ENCODE measurements around the gene METAP1D.

- TF ChIP-seq RAD21 (IDR thresholded peaks at IDR 0.05; ENCODE audit: low read depth) (no peak), CEBPB (IDR thresholded peaks at IDR 0.05) (no peak), EGR1 (IDR thresholded peaks at IDR 0.05) (no peak), YY1 (IDR thresholded peaks at IDR 0.05; ENCODE audit: low read depth) (no peak), NFIC (IDR thresholded peaks at IDR 0.05) (no peak), CREB1 (IDR thresholded peaks at IDR 0.05; ENCODE audit: low read depth) (no peak), EP300 (IDR thresholded peaks at IDR 0.05; ENCODE audit: borderline replicate concordance) (no peak), TAF1 (IDR thresholded peaks at IDR 0.05; ENCODE audit: low read depth) (no peak)
- TF ChIP-seq, protein P1, sequence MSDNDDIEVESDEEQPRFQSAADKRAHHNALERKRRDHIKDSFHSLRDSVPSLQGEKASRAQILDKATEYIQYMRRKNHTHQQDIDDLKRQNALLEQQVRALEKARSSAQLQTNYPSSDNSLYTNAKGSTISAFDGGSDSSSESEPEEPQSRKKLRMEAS (IDR thresholded peaks at IDR 0.05): no peak
- TF ChIP-seq, protein P2, sequence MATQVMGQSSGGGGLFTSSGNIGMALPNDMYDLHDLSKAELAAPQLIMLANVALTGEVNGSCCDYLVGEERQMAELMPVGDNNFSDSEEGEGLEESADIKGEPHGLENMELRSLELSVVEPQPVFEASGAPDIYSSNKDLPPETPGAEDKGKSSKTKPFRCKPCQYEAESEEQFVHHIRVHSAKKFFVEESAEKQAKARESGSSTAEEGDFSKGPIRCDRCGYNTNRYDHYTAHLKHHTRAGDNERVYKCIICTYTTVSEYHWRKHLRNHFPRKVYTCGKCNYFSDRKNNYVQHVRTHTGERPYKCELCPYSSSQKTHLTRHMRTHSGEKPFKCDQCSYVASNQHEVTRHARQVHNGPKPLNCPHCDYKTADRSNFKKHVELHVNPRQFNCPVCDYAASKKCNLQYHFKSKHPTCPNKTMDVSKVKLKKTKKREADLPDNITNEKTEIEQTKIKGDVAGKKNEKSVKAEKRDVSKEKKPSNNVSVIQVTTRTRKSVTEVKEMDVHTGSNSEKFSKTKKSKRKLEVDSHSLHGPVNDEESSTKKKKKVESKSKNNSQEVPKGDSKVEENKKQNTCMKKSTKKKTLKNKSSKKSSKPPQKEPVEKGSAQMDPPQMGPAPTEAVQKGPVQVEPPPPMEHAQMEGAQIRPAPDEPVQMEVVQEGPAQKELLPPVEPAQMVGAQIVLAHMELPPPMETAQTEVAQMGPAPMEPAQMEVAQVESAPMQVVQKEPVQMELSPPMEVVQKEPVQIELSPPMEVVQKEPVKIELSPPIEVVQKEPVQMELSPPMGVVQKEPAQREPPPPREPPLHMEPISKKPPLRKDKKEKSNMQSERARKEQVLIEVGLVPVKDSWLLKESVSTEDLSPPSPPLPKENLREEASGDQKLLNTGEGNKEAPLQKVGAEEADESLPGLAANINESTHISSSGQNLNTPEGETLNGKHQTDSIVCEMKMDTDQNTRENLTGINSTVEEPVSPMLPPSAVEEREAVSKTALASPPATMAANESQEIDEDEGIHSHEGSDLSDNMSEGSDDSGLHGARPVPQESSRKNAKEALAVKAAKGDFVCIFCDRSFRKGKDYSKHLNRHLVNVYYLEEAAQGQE (IDR thresholded peaks at IDR 0.05; ENCODE audit: low read depth): no peak
Measured at GRCh38 chr2:171999161-171999560, 592 bp upstream of the METAP1D start.
